GM19324 (cell line): ENCODE data around the gene JAG1.
"Not testable (repeated sequence)": the region's sequence is repeated elsewhere in the genome, so short reads cannot be mapped to it uniquely, and the experiment has no call there.

Experiments used
- ATAC-seq: cut with Tn5 transposase; IDR thresholded peaks from one replicate; pipeline ENCODE4 v1.9.1; 2021; ENCODE audit warnings: mild to moderate bottlenecking, moderate library complexity; ENCODE audit not compliant: unreplicated experiment, low FRiP score

JAG1 gene

GRCh38 chr20:10619427-10619826 lies 54.4 kb downstream of the JAG1 start:
- ATAC-seq = no peak

- ATAC-seq = no peak
Measured at GRCh38 chr20:10618611-10619245, 55.1 kb downstream of the JAG1 start.

- ATAC-seq = not testable (repeated sequence)
Measured at GRCh38 chr20:10617549-10618133, 56.2 kb downstream of the JAG1 start.

GRCh38 chr20:10616212-10616611 lies 57.6 kb downstream of the JAG1 start:
- ATAC-seq = no peak

GRCh38 chr20:10613911-10614310 lies 59.9 kb downstream of the JAG1 start:
- ATAC-seq = no peak

- not testable (repeated sequence) for ATAC-seq
Measured at GRCh38 chr20:10613426-10613825, 60.4 kb downstream of the JAG1 start.

- peak; percentile 64 for ATAC-seq
Measured at GRCh38 chr20:10611357-10611756, 62.4 kb downstream of the JAG1 start.

- no peak for ATAC-seq
Measured at GRCh38 chr20:10610251-10610650, 63.5 kb downstream of the JAG1 start.

GRCh38 chr20:10609770-10610169 lies 64.0 kb downstream of the JAG1 start:
- ATAC-seq = no peak

GRCh38 chr20:10609276-10609675 lies 64.5 kb downstream of the JAG1 start:
- ATAC-seq = no peak

- ATAC-seq = no peak
Measured at GRCh38 chr20:10605547-10606195, 68.1 kb downstream of the JAG1 start.

- ATAC-seq = no peak
Measured at GRCh38 chr20:10604865-10605440, 68.8 kb downstream of the JAG1 start.

GRCh38 chr20:10603971-10604864 lies 69.6 kb downstream of the JAG1 start:
- no peak for ATAC-seq

- ATAC-seq = no peak
Measured at GRCh38 chr20:10603378-10603777, 70.4 kb downstream of the JAG1 start.

- ATAC-seq = no peak
Measured at GRCh38 chr20:10602221-10602871, 71.5 kb downstream of the JAG1 start.

- ATAC-seq = no peak
Measured at GRCh38 chr20:10597637-10598036, 76.2 kb downstream of the JAG1 start.

GRCh38 chr20:10596710-10597121 lies 77.1 kb downstream of the JAG1 start:
- ATAC-seq = no peak

- ATAC-seq = no peak
Measured at GRCh38 chr20:10595985-10596384, 77.8 kb downstream of the JAG1 start.

- no peak for ATAC-seq
Measured at GRCh38 chr20:10595266-10595665, 78.5 kb downstream of the JAG1 start.

- ATAC-seq = no peak
Measured at GRCh38 chr20:10594296-10594868, 79.4 kb downstream of the JAG1 start.
